Esophagus muscularis mucosa (tissue), 4 donors: Measurements from ENCODE around the gene CSGALNACT2. TPM values are rescaled to one million over a fixed set of nuclear protein-coding genes. Genes with fewer than 3 reads are reported as not detected.
A peak's percentile ranks its signal among the peaks of the same experiment; 100 is the strongest.

Experiments
- DNase-seq: peaks from one replicate; pipeline ENCODE4 v3.0.0-alpha.2; 2017; ENCODE audit errors: extremely low spot score
- H3K27ac ChIP-seq, 4 donors: fragments of 200-600 bp; sonication (generic); replicated peaks in 1 of 4; 1 replicate in 3 of 4; 2 replicates in 1 of 4; pipeline ENCODE4 v1.5.1; 2016 to 2019; ENCODE audit warnings: mild to moderate bottlenecking in 1 of 4
- H3K27me3 ChIP-seq, 4 donors: fragments of 200-600 bp; sonication (generic); one replicate each; pipeline versions ENCODE4 v1.5.1 to v1.6.0; 2016 to 2019
- H3K36me3 ChIP-seq, 4 donors: fragments of 200-600 bp; sonication (generic); one replicate each; pipeline ENCODE4 v1.5.1; 2016 to 2019
- H3K4me1 ChIP-seq, 4 donors: fragments of 200-600 bp; sonication (generic); one replicate each; pipeline ENCODE4 v1.5.1; 2016 to 2019
- H3K4me3 ChIP-seq, 4 donors: fragments of 200-600 bp; sonication (generic); 1 replicate in 2 of 4; 2 replicates in 2 of 4; pipeline ENCODE4 v1.5.1; 2016 to 2019; ENCODE audit warnings: mild to moderate bottlenecking in 4 of 4, moderate library complexity in 1 of 4
- H3K9me3 ChIP-seq, 4 donors: fragments of 200-600 bp; sonication (generic); 1 replicate in 3 of 4; 2 replicates in 1 of 4; pipeline ENCODE4 v1.5.1; 2016 to 2019
- CTCF ChIP-seq, 3 experiments: fragments of 200-600 bp in 2 of 3; fragments of 450-650 bp in 1 of 3; sonication (generic) in 2 of 3; IDR thresholded peaks; one replicate each; pipeline ENCODE4 v1.5.1; 2017 to 2019; ENCODE audit warnings: antibody characterized with exemption in 3 of 3, mild to moderate bottlenecking in 2 of 3, moderate library complexity in 1 of 3
- EP300 ChIP-seq: sonication (generic); formaldehyde crosslinking; IDR thresholded peaks from one replicate; pipeline ENCODE4 v1.6.1; 2017; ENCODE audit warnings: antibody characterized with exemption
- POLR2A ChIP-seq: fragments of 450-650 bp; IDR thresholded peaks from one replicate; pipeline ENCODE4 v1.6.1; 2017; ENCODE audit warnings: antibody characterized with exemption, moderate library complexity, mild to moderate bottlenecking, low read depth
- POLR2AphosphoS5 ChIP-seq, 2 donors: sonication (generic); formaldehyde crosslinking; IDR thresholded peaks; one replicate each; pipeline ENCODE4 v1.6.1; 2017; ENCODE audit warnings: antibody characterized with exemption in 2 of 2
- WGBS: methylation state at CpG from one replicate; pipeline ENCODE4 v1.1.5; 2018; 5-methylcytosine and 5-hydroxymethylcytosine counted together
- intact Hi-C: fragments of 100-400 bp; cut with DNase I; formaldehyde crosslinking; loops from one replicate; pipeline ENCODE4 v1.15.1; 2023
- total RNA-seq, 4 donors: library from RNA; depleted of rRNA; stranded (reverse); fragments of >200 nt; gene quantifications; one replicate each; pipeline versions ENCODE4 v1.1.0 to v1.2.1, GENCODE V29; 2016

Gene CSGALNACT2
- total RNA-seq, 4 donors from 2014 or later, result 25.6 to 39.5 (median 33.9) TPM

DNA sequence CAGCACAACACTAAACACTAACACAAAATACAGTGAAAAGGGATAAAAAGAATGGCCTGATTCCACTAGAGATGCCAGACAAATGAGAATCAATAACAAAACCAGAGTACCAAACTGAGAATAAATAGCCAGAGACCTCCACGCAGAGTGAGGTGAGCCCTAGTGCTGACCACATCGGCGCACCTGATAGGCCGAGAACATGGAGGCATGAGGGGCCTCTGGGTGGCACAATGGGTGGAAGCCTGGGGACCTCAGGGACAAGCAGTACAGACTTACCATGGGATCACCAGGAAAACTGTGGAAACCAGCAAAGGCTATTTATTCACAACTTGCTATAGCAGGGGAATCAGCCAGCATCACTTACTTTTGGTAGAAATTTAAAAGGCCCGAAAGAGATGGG, 1.8 kb upstream of the CSGALNACT2 start:
- Histone ChIP-seq H3K4me1 (peaks cover 20 to 40% (median 35%) of the 10 kb centered on the region in 4 donors), H3K27ac (no peak overlapping the region), H3K36me3 (no peaks in the 10 kb centered on the region), H3K27me3 (no peaks in the 10 kb centered on the region), H3K9me3 (no peaks in the 10 kb centered on the region), H3K4me3 (no peak overlapping the region)
- 98% methylated on average over 5 of the region's 5 CpGs for WGBS
- intact Hi-C loops, result no loop called here
- TF ChIP-seq POLR2A (no peak), CTCF (IDR thresholded peaks at IDR 0.05) (no peak)
- DNase-seq, result no peak

DNA sequence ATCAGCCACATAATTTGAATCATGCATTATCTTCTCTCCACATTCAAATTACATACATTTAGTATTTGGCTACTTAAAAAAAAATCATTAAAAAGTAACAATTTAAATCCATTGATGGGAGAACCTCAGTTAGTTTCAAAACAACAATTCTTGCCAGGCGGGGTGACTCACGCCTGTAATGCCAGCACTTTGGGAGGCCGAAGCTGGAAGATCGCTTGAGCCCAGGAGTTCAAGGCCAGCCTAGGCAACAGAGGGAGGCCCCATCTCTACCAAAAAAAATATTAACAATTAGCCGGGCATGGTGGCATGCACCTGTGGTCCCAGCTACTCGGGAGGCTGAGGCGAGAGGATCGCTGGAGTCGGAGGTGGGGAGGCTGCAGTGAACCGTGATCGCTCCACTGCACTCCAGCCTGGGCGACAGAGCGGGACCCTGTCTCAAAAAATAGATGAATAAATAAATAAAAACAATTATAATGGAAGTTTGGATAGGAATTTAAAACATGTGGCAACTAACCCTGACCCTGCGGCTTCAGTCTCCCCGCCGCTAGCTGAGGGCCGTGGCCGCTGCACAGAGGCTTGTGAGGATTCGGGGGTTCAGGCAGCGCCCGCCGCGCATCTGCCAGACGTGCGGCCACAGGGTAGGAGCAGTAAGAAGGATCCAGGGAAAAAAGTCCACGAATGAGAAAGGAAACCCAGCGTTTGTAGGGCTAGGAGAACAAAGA, 1.1 kb upstream of the CSGALNACT2 start:
- TF ChIP-seq EP300, result no peak
- no peak for TF ChIP-seq CTCF (IDR thresholded peaks at IDR 0.05)
- TF ChIP-seq POLR2AphosphoS5 (IDR thresholded peaks at IDR 0.05), result no peak
- no peak for TF ChIP-seq POLR2A
- Histone ChIP-seq H3K4me3 (peak overlapping the region; percentile 84 to 95 (median 90)), H3K36me3 (no peaks in the 10 kb centered on the region), H3K27me3 (no peaks in the 10 kb centered on the region), H3K9me3 (no peaks in the 10 kb centered on the region), H3K27ac (peak overlapping the region; percentile 97 to 99 (median 99)), H3K4me1 (peaks cover 20 to 46% (median 40%) of the 10 kb centered on the region in 4 donors)
- intact Hi-C loops, result no loop called here
- DNase-seq, result peak; percentile 70
- WGBS, result 34% methylated on average over 27 of the region's 27 CpGs

GRCh38 chr10:43137717-43138020, 576 bp upstream of the CSGALNACT2 start:
- Histone ChIP-seq H3K36me3 (no peaks in the 10 kb centered on the region), H3K9me3 (no peaks in the 10 kb centered on the region), H3K27ac (peak overlapping the region; percentile 97 to 99 (median 99)), H3K27me3 (no peaks in the 10 kb centered on the region), H3K4me3 (peak overlapping the region; percentile 84 to 95 (median 90)), H3K4me1 (peaks cover 20 to 51% (median 44%) of the 10 kb centered on the region in 4 donors)
- TF ChIP-seq CTCF (IDR thresholded peaks at IDR 0.05), result no peak
- TF ChIP-seq POLR2A, result no peak
- TF ChIP-seq POLR2AphosphoS5 (IDR thresholded peaks at IDR 0.05), result no peak
- TF ChIP-seq EP300, result no peak
- intact Hi-C loops, result no loop called here
- peak; percentile 91 for DNase-seq
- whole genome bisulfite sequencing, result 7% methylated on average over 8 of the region's 30 CpGs

DNA sequence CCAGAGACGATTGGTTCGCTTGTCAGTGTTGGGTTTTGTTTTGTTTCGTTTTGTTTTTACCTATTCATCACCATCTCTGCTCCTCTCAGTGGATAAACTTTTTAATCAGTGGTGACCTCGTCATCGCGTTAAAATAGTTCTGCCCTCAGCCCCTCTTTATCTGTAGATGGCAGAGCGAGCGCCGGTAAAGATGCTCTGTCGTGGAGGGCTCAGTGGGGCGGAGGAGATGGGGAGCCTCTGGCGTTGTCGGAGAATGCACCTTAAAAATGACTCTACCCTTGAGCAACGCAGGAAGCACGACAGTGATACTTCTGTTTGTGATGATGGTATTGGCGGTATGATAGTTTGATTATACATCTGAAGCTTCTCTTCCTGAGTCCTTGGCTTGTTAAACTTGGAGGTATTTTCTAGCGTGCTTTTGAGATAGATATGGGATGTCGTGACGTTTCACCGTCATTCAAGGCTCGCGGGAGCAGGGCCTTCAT, 554 bp downstream of the CSGALNACT2 start:
- 0% methylated on average over 22 of the region's 22 CpGs for WGBS
- peak overlapping the region; percentile 84 to 95 (median 90) for H3K4me3 ChIP-seq
- H3K27me3 ChIP-seq, result no peaks in the 10 kb centered on the region
- H3K4me1 ChIP-seq, result peaks cover 20 to 51% (median 45%) of the 10 kb centered on the region in 4 donors
- peak overlapping the region; percentile 97 to 99 (median 99) for H3K27ac ChIP-seq
- H3K36me3 ChIP-seq, result no peaks in the 10 kb centered on the region
- intact Hi-C loops, result no loop called here
- no peaks in the 10 kb centered on the region for H3K9me3 ChIP-seq
- DNase-seq, result peak; percentile 91
- TF ChIP-seq POLR2AphosphoS5 (IDR thresholded peaks at IDR 0.05) (peak in 1 of 2 donors; percentile 28), CTCF (IDR thresholded peaks at IDR 0.05) (no peak), EP300 (no peak)

- Histone ChIP-seq H3K4me1 (peaks cover 20 to 48% (median 46%) of the 10 kb centered on the region in 4 donors), H3K27ac (no peak overlapping the region), H3K4me3 (no peak overlapping the region), H3K36me3 (no peaks in the 10 kb centered on the region), H3K27me3 (no peaks in the 10 kb centered on the region), H3K9me3 (no peaks in the 10 kb centered on the region)
- 92% methylated on average over 5 of the region's 5 CpGs for WGBS
- DNase-seq, result no peak
- intact Hi-C loops, result no loop called here
- TF ChIP-seq POLR2AphosphoS5 (IDR thresholded peaks at IDR 0.05), result no peak
- no peak for TF ChIP-seq CTCF (IDR thresholded peaks at IDR 0.05)
- no peak for TF ChIP-seq EP300
- TF ChIP-seq POLR2A, result no peak
Observed at GRCh38 chr10:43141421-43141820, 3.2 kb downstream of the CSGALNACT2 start.
